HepG2 (cell line): ENCODE data around the gene CDKL5. TPM values are rescaled to one million over a fixed set of nuclear protein-coding genes. Genes with fewer than 3 reads are reported as not detected.

ENCODE experiments used
- ATAC-seq: fragments of 200-7000 bp; cut with Tn5 transposase; 3 replicates; pipeline ENCODE4 v1.9.1; 2020; ENCODE audit warnings: mild to moderate bottlenecking, moderate library complexity
- BruUV-seq: library from RNA; stranded (reverse); fragments of 400-500 nt; replicated peaks from 2 replicates; lab custom pipeline; 2021; lab: Mats Ljungman, UMichigan
- CTCF ChIA-PET: fragments of 300-600 bp; formaldehyde crosslinking; extraction: SDS; loops from one replicate; lab custom pipeline; 2021; ENCODE audit warnings: low total read pairs, inconsistent platforms, low intra/inter-chr PET ratio; lab: Yijun Ruan, JAX
- POLR2A ChIA-PET: fragments of 350-600 bp; sonication (Branson Sonifier 250); formaldehyde crosslinking; loops from one replicate; lab custom pipeline; 2020; ENCODE audit warnings: antibody characterized with exemption, inconsistent platforms; lab: Yijun Ruan, JAX
- DNase-seq: peaks from one replicate; pipeline ENCODE4 v3.0.0-alpha.2; 2015; ENCODE audit warnings: low spot score
- FAIRE-seq: peaks from 3 replicates; lab custom pipeline; 2011; peaks lifted over from hg19 to GRCh38; lab: Jason Lieb, UNC
- H2AFZ ChIP-seq: one replicate; pipeline ENCODE4 v1.6.1; 2011; ENCODE audit warnings: low read length, inconsistent platforms
- H3K27ac ChIP-seq: fragments of 300-600 bp; 3 replicates; pipeline ENCODE4 v1.8.0; 2011; ENCODE audit warnings: mixed run types, mild to moderate bottlenecking, mixed read lengths, low read length, inconsistent platforms; ENCODE audit not compliant: insufficient read depth; ENCODE audit errors: extremely low read length
- H3K27me3 ChIP-seq, 2 experiments: fragments of 200-600 bp in 1 of 2; 2 replicates in 1 of 2; 3 replicates in 1 of 2; pipeline versions ENCODE4 v1.6.0 to v1.8.0; 2011; ENCODE audit warnings: low read length in 2 of 2, mild to moderate bottlenecking in 2 of 2, moderate library complexity in 2 of 2, inconsistent platforms in 1 of 2; ENCODE audit not compliant: insufficient read depth in 2 of 2, control insufficient read depth in 1 of 2
- H3K36me3 ChIP-seq, 2 experiments: fragments of 200-600 bp in 1 of 2; replicated peaks in 1 of 2; 2 replicates in 1 of 2; 3 replicates in 1 of 2; pipeline versions ENCODE4 v1.5.1 to v1.8.0; 2011; ENCODE audit warnings: low read length in 2 of 2, inconsistent platforms in 1 of 2; ENCODE audit not compliant: insufficient read depth in 2 of 2, control insufficient read depth in 1 of 2
- H3K4me1 ChIP-seq: 2 replicates; pipeline ENCODE4 v1.5.1; 2012; ENCODE audit warnings: low read length, inconsistent platforms; ENCODE audit not compliant: insufficient read depth
- H3K4me2 ChIP-seq: 2 replicates; pipeline ENCODE4 v1.6.0; 2011; ENCODE audit warnings: low read depth, low read length, inconsistent platforms
- H3K4me3 ChIP-seq, 3 experiments: fragments of 200-600 bp in 1 of 3; sonication (generic), shearing (Covaris generic) in 1 of 3; replicated peaks in 1 of 3; 2 replicates each; pipeline ENCODE4 v1.5.1; 2011 to 2016; ENCODE audit warnings: low read length in 3 of 3, inconsistent platforms in 2 of 3, low read depth in 2 of 3, mild to moderate bottlenecking in 2 of 3, control low read depth in 1 of 3, mixed read lengths in 1 of 3; ENCODE audit not compliant: insufficient read depth in 1 of 3
- H3K79me2 ChIP-seq: one replicate; pipeline ENCODE4 v1.6.1; 2011; ENCODE audit warnings: low read length, inconsistent platforms; ENCODE audit not compliant: insufficient read depth
- H3K9ac ChIP-seq: 2 replicates; pipeline ENCODE4 v1.6.0; 2011; ENCODE audit warnings: mild to moderate bottlenecking, low read depth, low read length, inconsistent platforms; ENCODE audit not compliant: insufficient read depth
- H3K9me3 ChIP-seq: 2 replicates; pipeline ENCODE4 v1.5.1; 2012; ENCODE audit warnings: mild to moderate bottlenecking, low read length
- H4K20me1 ChIP-seq: 2 replicates; pipeline ENCODE4 v1.6.0; 2011; ENCODE audit warnings: inconsistent platforms, mild to moderate bottlenecking, low read length, moderate library complexity; ENCODE audit not compliant: insufficient read depth
- POLR2A ChIP-seq, 2 experiments: IDR thresholded peaks; 2 replicates each; pipeline ENCODE4 v1.6.1; 2011; ENCODE audit warnings: low read depth in 2 of 2, low read length in 2 of 2, mild to moderate bottlenecking in 1 of 2, moderate library complexity in 1 of 2; ENCODE audit not compliant: insufficient read depth in 1 of 2
- ZBTB38 ChIP-seq: sonication (generic); formaldehyde crosslinking; IDR thresholded peaks from 2 replicates; pipeline ENCODE4 v1.5.1; 2020; ENCODE audit warnings: mild to moderate bottlenecking, missing genetic modification reagents
- ZBTB42 ChIP-seq: sonication (generic); formaldehyde crosslinking; IDR thresholded peaks from 2 replicates; pipeline ENCODE4 v1.5.0; 2020; ENCODE audit warnings: mild to moderate bottlenecking, missing genetic modification reagents
- ZNF296 ChIP-seq: sonication (generic); formaldehyde crosslinking; conservative IDR thresholded peaks from 2 replicates; pipeline ENCODE4 v1.5.0; 2020; ENCODE audit warnings: mild to moderate bottlenecking, missing genetic modification reagents
- WGBS: methylation state at CpG from one replicate; pipeline ENCODE4 v1.1.6; 2017; ENCODE audit warnings: low lambda C conversion rate; 5-methylcytosine and 5-hydroxymethylcytosine counted together
- in situ Hi-C: cut with HindIII; loops from 2 replicates; pipeline ENCODE4 v1.10.0; 2017; ENCODE audit warnings: low pct_unique_long_range_greater_than_20kb; ENCODE audit not compliant: extremely low pct_ligation_motif_present
- intact Hi-C: fragments of 100-400 bp; cut with micrococcal nuclease; formaldehyde crosslinking; loops from one replicate; pipeline ENCODE4 v1.10.0; 2022; ENCODE audit not compliant: unreplicated experiment
- polyA plus RNA-seq, 8 experiments: library from polyadenylated mRNA; depleted of rRNA in 3 of 8; stranded (reverse) in 7 of 8; unstranded in 1 of 8; fragments of >200 nt; fragmentation: Illumina TruSeq in 4 of 8; extraction: Trizol in 4 of 8; gene quantifications; 2 replicates each; pipeline versions ENCODE4 v1.2.1 to v1.2.3, GENCODE V29; 2011 to 2016; ENCODE audit warnings: low read depth in 4 of 8, missing spikeins in 1 of 8, mixed read lengths in 1 of 8; ENCODE audit not compliant: insufficient read depth in 1 of 8
- total RNA-seq, 5 experiments: library from RNA; depleted of rRNA; stranded (reverse); fragments of >200 nt; fragmentation: Illumina TruSeq; extraction: Trizol; gene quantifications; 2 replicates each; pipeline ENCODE4 v1.2.3, GENCODE V29; 2016; ENCODE audit warnings: low read depth in 1 of 5
- TF ChIP-seq, protein P1 (sequence below): sonication (generic); formaldehyde crosslinking; IDR thresholded peaks from 2 replicates; pipeline ENCODE4 v1.4.0; 2020; ENCODE audit warnings: missing genetic modification reagents
- TF ChIP-seq, protein P2 (sequence below): sonication (generic); formaldehyde crosslinking; conservative IDR thresholded peaks from 2 replicates; pipeline ENCODE4 v1.4.0; 2020; ENCODE audit warnings: missing genetic modification reagents

CDKL5 gene
- total and polyA plus RNA-seq, 2 of the 13 experiments (the other 11 are each of a cell fraction or from before 2014, with no cell fraction given): 2.8 to 7.0 TPM

DNA sequence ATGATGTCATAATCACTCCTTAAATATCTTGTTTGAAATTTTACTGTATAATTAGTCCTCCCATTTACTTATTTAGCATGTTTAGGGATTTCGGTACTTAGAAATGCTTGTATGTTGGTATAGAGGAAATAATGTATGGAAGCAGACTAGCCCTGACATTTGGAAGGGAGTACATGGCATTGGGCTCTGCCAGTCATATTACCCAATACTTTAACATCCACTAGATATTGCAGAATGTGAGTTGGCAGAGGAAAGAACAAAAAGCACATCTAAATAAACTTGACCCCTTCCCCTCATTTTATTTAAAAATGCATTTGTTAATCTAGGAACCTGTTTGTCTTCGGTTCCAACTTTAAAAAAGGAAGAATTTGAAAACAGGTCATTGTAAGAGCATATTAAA lies 168.7 kb downstream of the CDKL5 start:
- H3K36me3 ChIP-seq: peaks cover 0 to 9% of the 10 kb centered on the region in 2 experiments; a peak in 1 of 5 replicates
- H4K20me1 ChIP-seq: no peaks in the 10 kb centered on the region
- H3K9me3 ChIP-seq: no peaks in the 10 kb centered on the region
- FAIRE-seq: no peak
- in situ Hi-C loops (no loop called here), intact Hi-C loops (no loop called here)
- CTCF ChIA-PET: no interaction called here
- no peak overlapping the region for H3K9ac ChIP-seq
- H2AFZ ChIP-seq: no peak overlapping the region
- H3K4me1 ChIP-seq: peaks cover 11% of the 10 kb centered on the region; the same call in 1 of the 2 replicates
- H3K27ac ChIP-seq: no peak overlapping the region
- H3K4me3 ChIP-seq: no peak overlapping the region
- no peak overlapping the region for H3K4me2 ChIP-seq
- no peaks in the 10 kb centered on the region for H3K27me3 ChIP-seq
- POLR2A ChIA-PET: no interaction called here
- 100% methylated on average over 2 of the region's 2 CpGs for WGBS
- H3K79me2 ChIP-seq: no peaks in the 10 kb centered on the region
- no TSS peak for BruUV-seq
- no peak for DNase-seq
- no peak for ATAC-seq
- TF ChIP-seq, protein P1, sequence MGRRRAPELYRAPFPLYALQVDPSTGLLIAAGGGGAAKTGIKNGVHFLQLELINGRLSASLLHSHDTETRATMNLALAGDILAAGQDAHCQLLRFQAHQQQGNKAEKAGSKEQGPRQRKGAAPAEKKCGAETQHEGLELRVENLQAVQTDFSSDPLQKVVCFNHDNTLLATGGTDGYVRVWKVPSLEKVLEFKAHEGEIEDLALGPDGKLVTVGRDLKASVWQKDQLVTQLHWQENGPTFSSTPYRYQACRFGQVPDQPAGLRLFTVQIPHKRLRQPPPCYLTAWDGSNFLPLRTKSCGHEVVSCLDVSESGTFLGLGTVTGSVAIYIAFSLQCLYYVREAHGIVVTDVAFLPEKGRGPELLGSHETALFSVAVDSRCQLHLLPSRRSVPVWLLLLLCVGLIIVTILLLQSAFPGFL (CRISPR knock-in tag): no peak
- TF ChIP-seq, protein P2, sequence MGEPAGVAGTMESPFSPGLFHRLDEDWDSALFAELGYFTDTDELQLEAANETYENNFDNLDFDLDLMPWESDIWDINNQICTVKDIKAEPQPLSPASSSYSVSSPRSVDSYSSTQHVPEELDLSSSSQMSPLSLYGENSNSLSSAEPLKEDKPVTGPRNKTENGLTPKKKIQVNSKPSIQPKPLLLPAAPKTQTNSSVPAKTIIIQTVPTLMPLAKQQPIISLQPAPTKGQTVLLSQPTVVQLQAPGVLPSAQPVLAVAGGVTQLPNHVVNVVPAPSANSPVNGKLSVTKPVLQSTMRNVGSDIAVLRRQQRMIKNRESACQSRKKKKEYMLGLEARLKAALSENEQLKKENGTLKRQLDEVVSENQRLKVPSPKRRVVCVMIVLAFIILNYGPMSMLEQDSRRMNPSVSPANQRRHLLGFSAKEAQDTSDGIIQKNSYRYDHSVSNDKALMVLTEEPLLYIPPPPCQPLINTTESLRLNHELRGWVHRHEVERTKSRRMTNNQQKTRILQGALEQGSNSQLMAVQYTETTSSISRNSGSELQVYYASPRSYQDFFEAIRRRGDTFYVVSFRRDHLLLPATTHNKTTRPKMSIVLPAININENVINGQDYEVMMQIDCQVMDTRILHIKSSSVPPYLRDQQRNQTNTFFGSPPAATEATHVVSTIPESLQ (CRISPR knock-in tag): no peak
- TF ChIP-seq ZNF296 (CRISPR knock-in tag) (no peak), ZBTB38 (CRISPR knock-in tag) (no peak), POLR2A (IDR thresholded peaks at IDR 0.05; ENCODE audit: insufficient read depth in 1 of 2, low read depth in 2 of 2, low read length in 2 of 2) (no peak), ZBTB42 (CRISPR knock-in tag) (no peak)
